Spleen (tissue), 11 donors: Measurements from ENCODE around the gene C19orf44. TPM values are rescaled to one million over a fixed set of nuclear protein-coding genes. Genes with fewer than 3 reads are reported as not detected.
"Not testable (repeated sequence)": the region's sequence is repeated elsewhere in the genome, so short reads cannot be mapped to it uniquely, and the experiment has no call there.

Source experiments
- DNase-seq: peaks from one replicate; pipeline ENCODE4 v3.0.0-alpha.2; 2020
- H3K27ac ChIP-seq, 8 donors: fragments of 200-600 bp; sonication (generic) in 7 of 8; 1 replicate in 4 of 8; 2 replicates in 4 of 8; pipeline versions ENCODE4 v1.5.0 to v1.8.0; 2016 to 2021; ENCODE audit warnings: inconsistent platforms in 4 of 8, mild to moderate bottlenecking in 4 of 8, moderate library complexity in 1 of 8
- H3K27me3 ChIP-seq, 7 donors: fragments of 200-600 bp; sonication (generic) in 6 of 7; replicated peaks in 1 of 7; 1 replicate in 4 of 7; 2 replicates in 3 of 7; pipeline versions ENCODE4 v1.5.0 to v1.8.0; 2016 to 2021; ENCODE audit warnings: inconsistent platforms in 3 of 7, mild to moderate bottlenecking in 1 of 7
- H3K36me3 ChIP-seq, 6 donors: fragments of 200-600 bp; sonication (generic) in 5 of 6; 1 replicate in 4 of 6; 2 replicates in 2 of 6; pipeline versions ENCODE4 v1.5.0 to v1.8.0; 2016 to 2021; ENCODE audit warnings: inconsistent platforms in 2 of 6
- H3K4me1 ChIP-seq, 6 donors: fragments of 200-600 bp; sonication (generic) in 5 of 6; 1 replicate in 3 of 6; 2 replicates in 3 of 6; pipeline versions ENCODE4 v1.5.0 to v1.8.0; 2016 to 2021; ENCODE audit warnings: inconsistent platforms in 3 of 6
- H3K4me3 ChIP-seq, 8 donors: fragments of 200-600 bp; sonication (generic) in 7 of 8; 1 replicate in 4 of 8; 2 replicates in 4 of 8; pipeline versions ENCODE4 v1.5.0 to v1.8.0; 2016 to 2021; ENCODE audit warnings: inconsistent platforms in 4 of 8, mild to moderate bottlenecking in 4 of 8, moderate library complexity in 2 of 8
- H3K9me3 ChIP-seq, 8 donors: fragments of 200-600 bp; sonication (generic) in 7 of 8; 1 replicate in 4 of 8; 2 replicates in 4 of 8; pipeline versions ENCODE4 v1.5.0 to v1.8.0; 2016 to 2021; ENCODE audit warnings: inconsistent platforms in 4 of 8
- POLR2A ChIP-seq, 3 donors: fragments of 450-650 bp; IDR thresholded peaks; one replicate each; pipeline ENCODE4 v1.5.1; 2017; ENCODE audit warnings: antibody characterized with exemption in 3 of 3, mild to moderate bottlenecking in 1 of 3
- POLR2AphosphoS5 ChIP-seq, 3 donors: sonication (generic); formaldehyde crosslinking; IDR thresholded peaks; one replicate each; pipeline ENCODE4 v1.5.1; 2017; ENCODE audit warnings: antibody characterized with exemption in 3 of 3
- WGBS, 5 donors: extraction: QIAGEN DNeasy Blood & Tissue Kit in 3 of 5; methylation state at CpG; one replicate each; pipeline versions ENCODE4 v1.1.5 to v1.1.7; 2013 to 2018; 5-methylcytosine and 5-hydroxymethylcytosine counted together
- intact Hi-C: fragments of 100-400 bp; cut with DNase I; formaldehyde crosslinking; loops from one replicate; pipeline ENCODE4 v1.15.0; 2023; ENCODE audit warnings: low total_unique reads
- polyA plus RNA-seq, 3 donors: library from polyadenylated mRNA; stranded (reverse); fragments of 200-250 nt; gene quantifications; one replicate each; pipeline ENCODE4 v1.2.1, GENCODE V29; 2013
- total RNA-seq, 7 donors: library from RNA; depleted of rRNA in 3 of 7; stranded (reverse); fragments of >200 nt in 3 of 7; fragmentation: NEBNext Ultra II Directional in 4 of 7; extraction: Animal tissue kit (Norgen Biotek cat#: 25700) in 4 of 7; gene quantifications; one replicate each; pipeline versions ENCODE4 v1.1.0 to v1.2.1, GENCODE V29; 2016 to 2021
- TF ChIP-seq, protein P1 (sequence below), 11 experiments: fragments of 200-600 bp in 7 of 11; fragments of 450-650 bp in 4 of 11; sonication (generic) in 4 of 11; IDR thresholded peaks in 8 of 11; conservative IDR thresholded peaks in 3 of 11; 1 replicate in 7 of 11; 2 replicates in 4 of 11; pipeline versions ENCODE4 v1.4.0 to v1.8.0; 2016 to 2021; ENCODE audit warnings: antibody characterized with exemption in 11 of 11, inconsistent platforms in 4 of 11, mild to moderate bottlenecking in 1 of 11
- donor health status: healthy with polysubstance abuse.
- donor health status: DM: no; HTN: no; CAD: no; lungs with moderate emphysema.
- donor health status: DM: no; HTN: no; CAD: no.
- donor health status: Bipolar disorder and iron deficiency.
- donor health status: healthy.
- donor health status: DM: no; HTN: no; CAD: no.
- donor health status: DM: yes; HTN: yes; CAD: no.

The C19orf44 gene
- total and polyA plus RNA-seq, 10 donors: 2.3 to 7.5 (median 4.4) TPM

GRCh38 chr19:16506961-16507360, 10.8 kb downstream of the C19orf44 start:
- peaks cover 0 to 79% (median 26%) of the 10 kb centered on the region in 6 donors for H3K36me3 ChIP-seq
- no peaks in the 10 kb centered on the region for H3K27me3 ChIP-seq
- H3K4me1 ChIP-seq: no peaks in the 10 kb centered on the region
- no peak overlapping the region for H3K27ac ChIP-seq
- no peak for DNase-seq
- H3K9me3 ChIP-seq: no peaks in the 10 kb centered on the region
- no peak overlapping the region for H3K4me3 ChIP-seq
- TF ChIP-seq POLR2A (IDR thresholded peaks at IDR 0.05): no peak
- TF ChIP-seq POLR2AphosphoS5 (IDR thresholded peaks at IDR 0.05): no peak
- 87 to 98% (median 92%) methylated on average over 6 of the region's 6 CpGs for WGBS, 5 donors
- intact Hi-C loops: no loop called here

DNA sequence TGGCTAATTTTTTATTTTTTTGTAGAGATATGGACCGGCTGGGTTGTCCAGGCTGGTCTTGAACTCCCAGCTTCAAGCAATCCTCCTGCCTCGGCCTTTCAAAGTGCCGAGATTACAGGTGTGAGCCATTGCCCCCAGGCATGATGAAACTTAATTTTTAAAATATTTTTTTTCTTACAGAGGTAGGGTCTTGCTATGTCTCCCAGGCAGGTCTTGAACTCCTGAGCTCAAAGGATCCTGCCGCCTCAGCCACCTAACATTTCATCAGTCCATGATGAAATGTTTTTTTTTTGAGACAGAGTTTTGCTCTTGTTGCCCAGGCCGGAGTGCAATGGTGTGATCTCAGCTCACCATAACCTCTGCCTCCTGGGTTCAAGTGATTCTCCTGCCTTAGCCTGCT, 12.4 kb downstream of the C19orf44 start:
- TF ChIP-seq POLR2AphosphoS5 (IDR thresholded peaks at IDR 0.05): no peak
- TF ChIP-seq POLR2A (IDR thresholded peaks at IDR 0.05): no peak
- TF ChIP-seq, protein P1, sequence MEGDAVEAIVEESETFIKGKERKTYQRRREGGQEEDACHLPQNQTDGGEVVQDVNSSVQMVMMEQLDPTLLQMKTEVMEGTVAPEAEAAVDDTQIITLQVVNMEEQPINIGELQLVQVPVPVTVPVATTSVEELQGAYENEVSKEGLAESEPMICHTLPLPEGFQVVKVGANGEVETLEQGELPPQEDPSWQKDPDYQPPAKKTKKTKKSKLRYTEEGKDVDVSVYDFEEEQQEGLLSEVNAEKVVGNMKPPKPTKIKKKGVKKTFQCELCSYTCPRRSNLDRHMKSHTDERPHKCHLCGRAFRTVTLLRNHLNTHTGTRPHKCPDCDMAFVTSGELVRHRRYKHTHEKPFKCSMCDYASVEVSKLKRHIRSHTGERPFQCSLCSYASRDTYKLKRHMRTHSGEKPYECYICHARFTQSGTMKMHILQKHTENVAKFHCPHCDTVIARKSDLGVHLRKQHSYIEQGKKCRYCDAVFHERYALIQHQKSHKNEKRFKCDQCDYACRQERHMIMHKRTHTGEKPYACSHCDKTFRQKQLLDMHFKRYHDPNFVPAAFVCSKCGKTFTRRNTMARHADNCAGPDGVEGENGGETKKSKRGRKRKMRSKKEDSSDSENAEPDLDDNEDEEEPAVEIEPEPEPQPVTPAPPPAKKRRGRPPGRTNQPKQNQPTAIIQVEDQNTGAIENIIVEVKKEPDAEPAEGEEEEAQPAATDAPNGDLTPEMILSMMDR (IDR thresholded peaks at IDR 0.05 in 8 of 11, conservative IDR thresholded peaks at IDR 0.05 in 3 of 11): no peak
- no peak for DNase-seq
- no peak overlapping the region for H3K4me3 ChIP-seq
- no peak overlapping the region for H3K27ac ChIP-seq
- no peaks in the 10 kb centered on the region for H3K9me3 ChIP-seq
- WGBS, 5 donors: 93 to 98% (median 96%) methylated on average over 5 of the region's 5 CpGs
- intact Hi-C loops: no loop called here
- H3K4me1 ChIP-seq: no peaks in the 10 kb centered on the region
- H3K36me3 ChIP-seq: peaks cover 0 to 81% (median 19%) of the 10 kb centered on the region in 6 donors
- H3K27me3 ChIP-seq: no peaks in the 10 kb centered on the region

- Histone ChIP-seq H3K4me3 (no peak overlapping the region), H3K4me1 (no peaks in the 10 kb centered on the region), H3K36me3 (peaks cover 0 to 81% (median 19%) of the 10 kb centered on the region in 6 donors), H3K27me3 (no peaks in the 10 kb centered on the region), H3K9me3 (no peaks in the 10 kb centered on the region), H3K27ac (no peak overlapping the region)
- 90 to 94% (median 94%) methylated on average over 28 of the region's 28 CpGs for WGBS, 5 donors
- intact Hi-C loops: no loop called here
- DNase-seq: no peak
- TF ChIP-seq, protein P1 (IDR thresholded peaks at IDR 0.05 in 8 of 11, conservative IDR thresholded peaks at IDR 0.05 in 3 of 11): no peak
- no peak for TF ChIP-seq POLR2A (IDR thresholded peaks at IDR 0.05)
- no peak for TF ChIP-seq POLR2AphosphoS5 (IDR thresholded peaks at IDR 0.05)
These were observed 13.2 kb downstream of the C19orf44 start for GRCh38 chr19:16509141-16510061.

DNA sequence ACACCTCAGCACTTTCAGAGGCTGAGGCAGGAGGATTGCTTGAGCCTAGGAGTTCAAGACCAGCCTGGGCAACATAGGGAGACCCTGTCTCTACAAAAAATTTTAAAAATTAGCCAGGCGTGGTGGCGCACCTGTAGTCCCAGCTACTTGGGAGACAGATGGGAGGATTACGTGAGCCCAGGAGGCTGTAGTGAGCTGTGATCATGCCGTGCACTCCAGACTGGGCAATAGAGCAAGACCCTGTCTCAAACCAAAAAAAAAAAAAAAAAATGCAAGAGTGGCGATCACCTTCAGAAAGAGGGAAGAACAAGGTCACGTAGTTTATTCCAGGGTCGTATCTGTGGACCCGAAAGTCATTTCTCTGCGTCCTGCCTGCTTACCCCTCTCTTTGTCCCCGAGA, 16.4 kb downstream of the C19orf44 start:
- H3K4me3 ChIP-seq, DNase-seq, intact Hi-C loops, H3K9me3 ChIP-seq, H3K4me1 ChIP-seq, H3K27me3 ChIP-seq, H3K27ac ChIP-seq: not testable (repeated sequence)
- 92 to 97% (median 95%) methylated on average over 10 of the region's 10 CpGs for WGBS, 5 donors
- H3K36me3 ChIP-seq: peaks cover 0 to 82% (median 28%) of the 10 kb centered on the region in 6 donors

DNA sequence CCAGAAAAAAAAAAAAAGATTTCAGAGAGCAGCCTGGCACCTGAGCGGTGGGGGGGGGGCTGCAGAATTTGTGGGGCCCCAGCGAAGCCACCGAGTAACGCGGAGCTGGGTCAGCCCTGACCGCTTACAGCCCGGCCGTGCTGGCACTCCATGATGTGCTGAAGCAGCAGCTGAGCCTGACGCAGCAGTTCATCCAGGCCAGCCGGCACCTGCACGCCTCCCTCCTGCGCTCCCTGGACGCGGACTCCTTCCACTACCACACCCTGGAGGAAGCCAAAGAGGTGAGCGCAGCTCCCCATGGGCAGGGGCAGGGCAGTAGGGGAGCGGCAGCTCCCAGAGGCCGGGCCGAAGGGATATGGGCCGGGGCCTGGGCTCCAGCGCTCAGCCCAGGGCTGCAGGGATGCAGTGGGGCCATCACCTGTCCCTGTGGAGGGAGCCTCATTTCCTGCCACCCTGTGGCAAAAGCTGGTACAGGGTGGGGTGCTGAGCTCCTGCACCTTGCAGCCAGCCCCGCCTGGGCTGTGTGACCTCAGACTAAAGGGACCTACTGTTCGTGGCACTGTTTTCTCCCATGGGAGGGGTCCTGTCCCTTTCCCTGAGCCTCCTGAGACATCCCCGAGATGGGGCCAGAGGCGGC, 18.3 kb downstream of the C19orf44 start:
- H3K27ac ChIP-seq: no peak overlapping the region
- no peak for TF ChIP-seq POLR2AphosphoS5 (IDR thresholded peaks at IDR 0.05)
- TF ChIP-seq POLR2A (IDR thresholded peaks at IDR 0.05): no peak
- TF ChIP-seq, protein P1 (IDR thresholded peaks at IDR 0.05 in 8 of 11, conservative IDR thresholded peaks at IDR 0.05 in 3 of 11): no peak
- no peak overlapping the region for H3K4me3 ChIP-seq
- 86 to 96% (median 93%) methylated on average over 16 to 24 of the region's 24 CpGs for WGBS, 5 donors
- H3K36me3 ChIP-seq: peaks cover 2 to 90% (median 42%) of the 10 kb centered on the region in 6 donors
- H3K9me3 ChIP-seq: no peaks in the 10 kb centered on the region
- intact Hi-C loops: no loop called here
- DNase-seq: no peak
- peaks cover 0 to 16% (median 6%) of the 10 kb centered on the region in 6 donors for H3K4me1 ChIP-seq
- no peaks in the 10 kb centered on the region for H3K27me3 ChIP-seq
